IMR-90 (cell line): ENCODE data around the gene ALS2. TPM values are rescaled to one million over a fixed set of nuclear protein-coding genes. Genes with fewer than 3 reads are reported as not detected.
A peak's percentile ranks its signal among the peaks of the same experiment; 100 is the strongest.

Source experiments
- ATAC-seq: fragments of 200-7000 bp; cut with Tn5 transposase; 2 replicates; pipeline ENCODE4 v1.9.1; 2020; ENCODE audit warnings: low read depth, mild to moderate bottlenecking, moderate library complexity
- BruUV-seq: library from RNA; stranded (reverse); fragments of 400-500 nt; replicated peaks from 2 replicates; lab custom pipeline; 2021; lab: Mats Ljungman, UMichigan
- CTCF ChIA-PET: fragments of 300-600 bp; formaldehyde crosslinking; extraction: SDS; loops from one replicate; lab custom pipeline; 2021; ENCODE audit warnings: antibody characterized with exemption; lab: Yijun Ruan, JAX
- POLR2A ChIA-PET: fragments of 300-600 bp; sonication (Branson Sonifier 250); formaldehyde crosslinking; loops from one replicate; lab custom pipeline; 2022; ENCODE audit warnings: antibody characterized with exemption; ENCODE audit not compliant: unreplicated experiment; lab: Charles Lee
- DNase-seq: peaks from one replicate; pipeline ENCODE4 v3.0.0; 2013
- H2AFZ ChIP-seq: replicated peaks from 2 replicates; pipeline ENCODE3; 2013; ENCODE audit warnings: low read length, mild to moderate bottlenecking; ENCODE audit not compliant: poor library complexity
- H2AK5ac ChIP-seq: 2 replicates; pipeline ENCODE4 v1.6.1; 2013; ENCODE audit warnings: low read depth, low read length, inconsistent platforms
- H2AK9ac ChIP-seq: replicated peaks from 2 replicates; pipeline ENCODE3; 2013; ENCODE audit warnings: mild to moderate bottlenecking, low read depth, low read length, moderate library complexity; ENCODE audit not compliant: poor library complexity
- H2BK120ac ChIP-seq: 2 replicates; pipeline ENCODE4 v1.6.1; 2013; ENCODE audit warnings: low read depth, low read length, inconsistent platforms
- H2BK15ac ChIP-seq: 3 replicates; pipeline ENCODE4 v1.6.1; 2013; ENCODE audit warnings: low read depth, low read length, inconsistent platforms
- H2BK20ac ChIP-seq: 2 replicates; pipeline ENCODE4 v1.6.1; 2013; ENCODE audit warnings: low read depth, mild to moderate bottlenecking, inconsistent platforms, low read length, moderate library complexity
- H2BK5ac ChIP-seq: 2 replicates; pipeline ENCODE4 v1.6.1; 2013; ENCODE audit warnings: mild to moderate bottlenecking, low read depth, low read length, inconsistent platforms; ENCODE audit not compliant: poor library complexity, severe bottlenecking
- H3K14ac ChIP-seq: replicated peaks from 2 replicates; pipeline ENCODE4 v1.6.1; 2013; ENCODE audit warnings: low read depth, low read length, inconsistent platforms
- H3K18ac ChIP-seq: 2 replicates; pipeline ENCODE4 v1.6.1; 2013; ENCODE audit warnings: low read depth, low read length, control low read depth
- H3K23ac ChIP-seq: 2 replicates; pipeline ENCODE4 v1.6.1; 2013; ENCODE audit warnings: low read depth, low read length, inconsistent platforms
- H3K27ac ChIP-seq: 2 replicates; pipeline ENCODE4 v1.5.1; 2013; ENCODE audit warnings: mild to moderate bottlenecking, control low read depth, low read length; ENCODE audit not compliant: insufficient read depth
- H3K27me3 ChIP-seq: 2 replicates; pipeline ENCODE4 v1.6.1; 2013; ENCODE audit warnings: low read length; ENCODE audit not compliant: control insufficient read depth, insufficient read depth
- H3K36me3 ChIP-seq: 2 replicates; pipeline ENCODE4 v1.6.1; 2013; ENCODE audit warnings: low read length, mixed read lengths; ENCODE audit not compliant: control insufficient read depth, insufficient read depth
- H3K4ac ChIP-seq: 2 replicates; pipeline ENCODE4 v1.6.1; 2013; ENCODE audit warnings: low read depth, low read length, inconsistent platforms
- H3K4me1 ChIP-seq: 2 replicates; pipeline ENCODE4 v1.6.1; 2013; ENCODE audit warnings: low read length, mixed read lengths; ENCODE audit not compliant: control insufficient read depth, insufficient read depth
- H3K4me2 ChIP-seq: 2 replicates; pipeline ENCODE4 v1.6.1; 2013; ENCODE audit warnings: low read depth, mild to moderate bottlenecking, control low read depth, low read length, moderate library complexity
- H3K4me3 ChIP-seq: 2 replicates; pipeline ENCODE4 v1.5.1; 2013; ENCODE audit warnings: low read depth, mild to moderate bottlenecking, control low read depth, low read length, moderate library complexity; ENCODE audit not compliant: insufficient read depth
- H3K56ac ChIP-seq: 2 replicates; pipeline ENCODE4 v1.6.1; 2013; ENCODE audit warnings: low read length, inconsistent platforms; ENCODE audit not compliant: insufficient read depth; ENCODE audit errors: extremely low read depth
- H3K79me1 ChIP-seq, 2 experiments: 2 replicates each; pipeline ENCODE4 v1.6.1; 2013; ENCODE audit warnings: low read length in 2 of 2, inconsistent platforms in 1 of 2, low read depth in 1 of 2
- H3K9ac ChIP-seq: 2 replicates; pipeline ENCODE4 v1.6.1; 2013; ENCODE audit warnings: low read depth, low read length, control low read depth
- H3K9me1 ChIP-seq: 2 replicates; pipeline ENCODE4 v1.6.1; 2013; ENCODE audit warnings: low read length, inconsistent platforms; ENCODE audit not compliant: insufficient read depth
- H3K9me3 ChIP-seq: 2 replicates; pipeline ENCODE4 v1.6.1; 2013; ENCODE audit warnings: low read length; ENCODE audit not compliant: control insufficient read depth, insufficient read depth
- H4K20me1 ChIP-seq: 2 replicates; pipeline ENCODE4 v1.6.1; 2013; ENCODE audit warnings: low read length, inconsistent platforms; ENCODE audit not compliant: insufficient read depth
- H4K5ac ChIP-seq: 2 replicates; pipeline ENCODE4 v1.6.1; 2013; ENCODE audit warnings: mild to moderate bottlenecking, low read depth, low read length, control low read depth
- H4K8ac ChIP-seq, 2 experiments: 2 replicates each; pipeline ENCODE4 v1.6.1; 2013; ENCODE audit warnings: low read depth in 2 of 2, low read length in 2 of 2, control low read depth in 1 of 2, inconsistent platforms in 1 of 2
- H4K91ac ChIP-seq: 2 replicates; pipeline ENCODE4 v1.6.1; 2013; ENCODE audit warnings: low read depth, low read length, inconsistent platforms; ENCODE audit not compliant: insufficient read depth
- CEBPB ChIP-seq: IDR thresholded peaks from 2 replicates; pipeline ENCODE4 v1.6.1; 2012; ENCODE audit warnings: low read depth, low read length, improper control_type of control experiment
- FOS ChIP-seq: fragments of 150-350 bp; IDR thresholded peaks from 2 replicates; pipeline ENCODE4 v1.6.1; 2016; ENCODE audit warnings: low read depth, low read length
- MXI1 ChIP-seq: IDR thresholded peaks from 2 replicates; pipeline ENCODE4 v1.6.1; 2012; ENCODE audit warnings: low read depth, mild to moderate bottlenecking, low read length, moderate library complexity, borderline replicate concordance
- RFX5 ChIP-seq: IDR thresholded peaks from 2 replicates; pipeline ENCODE4 v1.8.0; 2012; ENCODE audit warnings: low read depth, mild to moderate bottlenecking, low read length, moderate library complexity
- USF2 ChIP-seq: fragments of 150-350 bp; IDR thresholded peaks from 2 replicates; pipeline ENCODE4 v1.6.1; 2017; ENCODE audit warnings: mild to moderate bottlenecking, antibody characterized with exemption, low read length, low read depth
- WGBS, 2 experiments: methylation state at CpG; one replicate each; pipeline versions ENCODE4 v1.1.5 to v1.1.7; 2013; ENCODE audit warnings: missing lambda C conversion rate in 2 of 2; ENCODE audit not compliant: insufficient read length in 1 of 2; ENCODE audit errors: extremely low coverage in 2 of 2; 5-methylcytosine and 5-hydroxymethylcytosine counted together
- dilution Hi-C: fragments of 300-500 bp; cut with HindIII; formaldehyde crosslinking; loops from one replicate; pipeline ENCODE4 v1.14.3; 2018; ENCODE audit warnings: low sequenced_read_pairs; ENCODE audit not compliant: unreplicated experiment
- in situ Hi-C: fragments of 300-500 bp; cut with MboI; formaldehyde crosslinking; loops from 3 replicates; pipeline ENCODE4 v1.14.3; 2019; ENCODE audit warnings: low sequenced_read_pairs, inconsistent platforms, mixed read lengths
- intact Hi-C: fragments of 100-400 bp; cut with micrococcal nuclease; formaldehyde crosslinking; loops from 2 replicates; pipeline ENCODE4 v1.10.0; 2022
- polyA plus RNA-seq, 3 experiments: library from polyadenylated mRNA; depleted of rRNA; stranded (reverse); fragments of >200 nt; gene quantifications; 2 replicates each; pipeline ENCODE4 v1.2.3, GENCODE V29; 2012; ENCODE audit warnings: low replicate concordance in 1 of 3
- total RNA-seq: library from RNA; depleted of rRNA; stranded (reverse); fragments of >200 nt; gene quantifications from 2 replicates; pipeline ENCODE4 v1.2.3, GENCODE V29; 2012

The ALS2 gene
- total and polyA plus RNA-seq, 2 of the 4 experiments (the other 2 are of a cell fraction) = 14.4 to 42.3 TPM

GRCh38 chr2:201654616-201655384 is 125.9 kb downstream of the ALS2 start:
- H3K14ac ChIP-seq = peak overlapping the region; percentile 91
- intact Hi-C loops = loop anchor here (1.0 kb wide), 1 partner anchor 42 kb away; no protein-coding TSS in a partner anchor
- POLR2A ChIA-PET = no interaction called here
- H2AFZ ChIP-seq = no peak overlapping the region
- peak overlapping the region; percentile 85 for H3K4me2 ChIP-seq
- H2BK20ac ChIP-seq = peak overlapping the region; percentile 95
- H3K56ac ChIP-seq = peak overlapping the region; percentile 97
- H3K23ac ChIP-seq = peak overlapping the region; percentile 78
- H2AK5ac ChIP-seq = no peak overlapping the region
- dilution Hi-C loops = no loop called here
- peak overlapping the region; percentile 99; the same call in 1 of the 3 replicates for H2BK15ac ChIP-seq
- TF ChIP-seq CEBPB (peak; percentile 70), MXI1 (no peak), RFX5 (0 out of 2 replicates have a peak, but pooled peaks have one; percentile 28), FOS (0 out of 2 replicates have a peak, but pooled peaks have one; percentile 10), USF2 (no peak)
- H3K4me3 ChIP-seq = no peak overlapping the region; the same call in 1 of the 2 replicates
- H4K20me1 ChIP-seq = no peaks in the 10 kb centered on the region
- H2BK120ac ChIP-seq = peak overlapping the region; percentile 98
- CTCF ChIA-PET = interaction anchor here (0.5 kb wide), 1 partner anchor 1473 kb away, joined by 4 read pairs; no protein-coding TSS in a partner anchor
- H3K4ac ChIP-seq = peak overlapping the region; percentile 94
- in situ Hi-C loops = no loop called here
- H4K91ac ChIP-seq = peak overlapping the region; percentile 100
- no CpG with 5 or more reads among the region's 5 CpGs for WGBS, 2 experiments
- DNase-seq = peak; percentile 91
- peak; percentile 65 for ATAC-seq
- H3K27me3 ChIP-seq = no peaks in the 10 kb centered on the region
- BruUV-seq = no TSS peak
- no peaks in the 10 kb centered on the region for H3K9me3 ChIP-seq
- no peaks in the 10 kb centered on the region for H3K36me3 ChIP-seq
- peaks cover 18% of the 10 kb centered on the region for H3K9me1 ChIP-seq
- peaks cover 17% of the 10 kb centered on the region for H3K4me1 ChIP-seq
- peak overlapping the region; percentile 92 for H2BK5ac ChIP-seq
- peak overlapping the region; percentile 92 to 98 for H4K8ac ChIP-seq
- no peak overlapping the region for H2AK9ac ChIP-seq
- 0 out of 4 replicates have a peak, but pooled peaks cover 0 to 2% of the 10 kb centered on the region in 2 experiments for H3K79me1 ChIP-seq
- H3K18ac ChIP-seq = peak overlapping the region; percentile 97
- H3K9ac ChIP-seq = peak overlapping the region; percentile 48; the same call in 1 of the 2 replicates
- H4K5ac ChIP-seq = peak overlapping the region; percentile 85
- peak overlapping the region; percentile 93 for H3K27ac ChIP-seq
